ENCODE results near the gene CHMP6.

Gene CHMP6

GRCh38 chr17:80956321-80957190 is 35.1 kb upstream of the CHMP6 start:
- DNase-seq (ENCODE audit: low spot score), result no peak

GRCh38 chr17:80957461-80957941 is 34.1 kb upstream of the CHMP6 start:
- DNase-seq (ENCODE audit: low spot score), result no peak

GRCh38 chr17:80959330-80960036 is 32.2 kb upstream of the CHMP6 start:
- no peak for DNase-seq (ENCODE audit: low spot score)

GRCh38 chr17:80960037-80960796 is 31.4 kb upstream of the CHMP6 start:
- no peak for DNase-seq (ENCODE audit: low spot score)

GRCh38 chr17:80960797-80961452 is 30.7 kb upstream of the CHMP6 start:
- no peak for DNase-seq (ENCODE audit: low spot score)

- DNase-seq (ENCODE audit: low spot score), result no peak
Observed at GRCh38 chr17:80961541-80962330, 29.9 kb upstream of the CHMP6 start.

- no peak for DNase-seq (ENCODE audit: low spot score)
Observed at GRCh38 chr17:80962356-80963329, 29.0 kb upstream of the CHMP6 start.

- DNase-seq (ENCODE audit: low spot score), result no peak
Observed at GRCh38 chr17:80963812-80964543, 27.7 kb upstream of the CHMP6 start.

- no peak for DNase-seq (ENCODE audit: low spot score)
Observed at GRCh38 chr17:80964544-80964856, 27.1 kb upstream of the CHMP6 start.

GRCh38 chr17:80964859-80965580 is 26.6 kb upstream of the CHMP6 start:
- no peak for DNase-seq (ENCODE audit: low spot score)

GRCh38 chr17:80965606-80966005 is 26.0 kb upstream of the CHMP6 start:
- DNase-seq (ENCODE audit: low spot score), result no peak

- DNase-seq (ENCODE audit: low spot score), result no peak
Observed at GRCh38 chr17:80967404-80967872, 24.2 kb upstream of the CHMP6 start.

GRCh38 chr17:80968602-80969029 is 23.0 kb upstream of the CHMP6 start:
- no peak for DNase-seq (ENCODE audit: low spot score)

GRCh38 chr17:80969030-80969673 is 22.5 kb upstream of the CHMP6 start:
- DNase-seq (ENCODE audit: low spot score), result no peak

- no peak for DNase-seq (ENCODE audit: low spot score)
Observed at GRCh38 chr17:80969674-80970043, 22.0 kb upstream of the CHMP6 start.

GRCh38 chr17:80970044-80970761 is 21.4 kb upstream of the CHMP6 start:
- no peak for DNase-seq (ENCODE audit: low spot score)
